ENCODE results near the gene VWA2. TPM values are rescaled to one million over a fixed set of nuclear protein-coding genes. Genes with fewer than 3 reads are reported as not detected.

The VWA2 gene
- total RNA-seq, 2 donors from 2014 or later: 1.7 to 2.0 TPM

- H3K27ac Mint-ChIP-seq: no peak overlapping the region
Measured at GRCh38 chr10:114262496-114262895, 23.4 kb downstream of the VWA2 start.

GRCh38 chr10:114265392-114266053, 26.5 kb downstream of the VWA2 start:
- H3K27ac ChIP-seq (ENCODE audit: low read depth, low read length): no peak overlapping the region
- Mint-ChIP-seq H3K4me1 (peaks cover 4% of the 10 kb centered on the region), H3K27me3 (ENCODE audit: insufficient read depth) (no peaks in the 10 kb centered on the region), H3K9me3 (no peaks in the 10 kb centered on the region), H3K36me3 (ENCODE audit: low read depth) (no peaks in the 10 kb centered on the region), H3K27ac (no peak overlapping the region), H3K4me3 (no peak overlapping the region)
- H3K36me3 ChIP-seq (ENCODE audit: control insufficient read depth, insufficient read depth, low read length): no peaks in the 10 kb centered on the region
- H3K9me3 ChIP-seq (ENCODE audit: control insufficient read depth, low read length): no peaks in the 10 kb centered on the region
- DNase-seq: no peak
- no peaks in the 10 kb centered on the region for H3K4me1 ChIP-seq (ENCODE audit: control insufficient read depth, insufficient read depth, low read length)
- no peak for TF ChIP-seq CTCF (conservative IDR thresholded peaks at IDR 0.05)
- 71 to 91% methylated on average over 5 to 6 of the region's 6 CpGs for WGBS, 2 experiments (ENCODE audit: insufficient coverage in 1 of 2, insufficient read length in 1 of 2)
- H3K9ac ChIP-seq (ENCODE audit: extremely low read depth, low read length, poor library complexity, severe bottlenecking): no peak overlapping the region
- H3K4me3 ChIP-seq (ENCODE audit: low read length): no peak overlapping the region
- H3K27me3 ChIP-seq (ENCODE audit: control insufficient read depth, insufficient read depth, low read length, poor library complexity, severe bottlenecking): no peaks in the 10 kb centered on the region

More at GRCh38 chr10:114262496-114262895, 23.4 kb downstream of the VWA2 start:
- Histone ChIP-seq H3K4me1 (ENCODE audit: control insufficient read depth, insufficient read depth, low read length) (no peaks in the 10 kb centered on the region), H3K36me3 (ENCODE audit: control insufficient read depth, insufficient read depth, low read length) (no peaks in the 10 kb centered on the region), H3K9ac (ENCODE audit: extremely low read depth, low read length, poor library complexity, severe bottlenecking) (no peak overlapping the region), H3K27me3 (ENCODE audit: control insufficient read depth, insufficient read depth, low read length, poor library complexity, severe bottlenecking) (no peaks in the 10 kb centered on the region), H3K4me3 (ENCODE audit: low read length) (no peak overlapping the region), H3K9me3 (ENCODE audit: control insufficient read depth, low read length) (no peaks in the 10 kb centered on the region), H3K27ac (ENCODE audit: low read depth, low read length) (no peak overlapping the region)
- DNase-seq: peak; percentile 69
- H3K36me3 Mint-ChIP-seq (ENCODE audit: low read depth): no peaks in the 10 kb centered on the region
- WGBS, 2 experiments (ENCODE audit: insufficient coverage in 1 of 2, insufficient read length in 1 of 2): 67 to 86% methylated on average over 1 of the region's 4 CpGs
- no peak overlapping the region for H3K4me3 Mint-ChIP-seq
- TF ChIP-seq CTCF (conservative IDR thresholded peaks at IDR 0.05): no peak
- H3K4me1 Mint-ChIP-seq: peaks cover 16% of the 10 kb centered on the region
- no peaks in the 10 kb centered on the region for H3K27me3 Mint-ChIP-seq (ENCODE audit: insufficient read depth)
- no peaks in the 10 kb centered on the region for H3K9me3 Mint-ChIP-seq

- no peak overlapping the region for H3K9ac ChIP-seq (ENCODE audit: extremely low read depth, low read length, poor library complexity, severe bottlenecking)
- DNase-seq: no peak
- Mint-ChIP-seq H3K36me3 (ENCODE audit: low read depth) (no peaks in the 10 kb centered on the region), H3K4me3 (no peak overlapping the region), H3K4me1 (peaks cover 10% of the 10 kb centered on the region), H3K9me3 (no peaks in the 10 kb centered on the region), H3K27ac (no peak overlapping the region), H3K27me3 (ENCODE audit: insufficient read depth) (no peaks in the 10 kb centered on the region)
- H3K27ac ChIP-seq (ENCODE audit: low read depth, low read length): no peak overlapping the region
- H3K36me3 ChIP-seq (ENCODE audit: control insufficient read depth, insufficient read depth, low read length): no peaks in the 10 kb centered on the region
- H3K4me3 ChIP-seq (ENCODE audit: low read length): no peak overlapping the region
- no peaks in the 10 kb centered on the region for H3K9me3 ChIP-seq (ENCODE audit: control insufficient read depth, low read length)
- TF ChIP-seq CTCF (conservative IDR thresholded peaks at IDR 0.05): no peak
- no peaks in the 10 kb centered on the region for H3K27me3 ChIP-seq (ENCODE audit: control insufficient read depth, insufficient read depth, low read length, poor library complexity, severe bottlenecking)
- WGBS, 2 experiments (ENCODE audit: insufficient coverage in 1 of 2, insufficient read length in 1 of 2): 72 to 95% methylated on average over 2 to 5 of the region's 5 CpGs
- H3K4me1 ChIP-seq (ENCODE audit: control insufficient read depth, insufficient read depth, low read length): no peaks in the 10 kb centered on the region
Measured at GRCh38 chr10:114266521-114266920, 27.5 kb downstream of the VWA2 start.
